NCI-H2107 (cell line): ENCODE results near the gene ATP10A.
"Not testable (repeated sequence)": the region's sequence is repeated elsewhere in the genome, so short reads cannot be mapped to it uniquely, and the experiment has no call there.

Source experiments
- DNase-seq: peaks from one replicate; lab custom pipeline; 2025; lab: John Stamatoyannopoulos, UW

Gene ATP10A

GRCh38 chr15:25649390-25649789 lies 213.7 kb downstream of the ATP10A start:
- DNase-seq, result no peak

GRCh38 chr15:25643120-25643519 lies 220.0 kb downstream of the ATP10A start:
- no peak for DNase-seq

- DNase-seq, result no peak
Measured at GRCh38 chr15:25641762-25642161, 221.4 kb downstream of the ATP10A start.

GRCh38 chr15:25641361-25641760 lies 221.8 kb downstream of the ATP10A start:
- DNase-seq, result no peak

GRCh38 chr15:25640959-25641358 lies 222.2 kb downstream of the ATP10A start:
- DNase-seq, result not testable (repeated sequence)

- no peak for DNase-seq
Measured at GRCh38 chr15:25640381-25640780, 222.7 kb downstream of the ATP10A start.

GRCh38 chr15:25636486-25636885 lies 226.6 kb downstream of the ATP10A start:
- not testable (repeated sequence) for DNase-seq

- DNase-seq, result no peak
Measured at GRCh38 chr15:25635191-25635590, 227.9 kb downstream of the ATP10A start.

GRCh38 chr15:25633862-25634261 lies 229.3 kb downstream of the ATP10A start:
- no peak for DNase-seq

GRCh38 chr15:25631971-25632370 lies 231.2 kb downstream of the ATP10A start:
- DNase-seq, result no peak
